ENCODE data around the gene UPK3BL1.
"Not testable (repeated sequence)": the region's sequence is repeated elsewhere in the genome, so short reads cannot be mapped to it uniquely, and the experiment has no call there.

Gene UPK3BL1

DNA sequence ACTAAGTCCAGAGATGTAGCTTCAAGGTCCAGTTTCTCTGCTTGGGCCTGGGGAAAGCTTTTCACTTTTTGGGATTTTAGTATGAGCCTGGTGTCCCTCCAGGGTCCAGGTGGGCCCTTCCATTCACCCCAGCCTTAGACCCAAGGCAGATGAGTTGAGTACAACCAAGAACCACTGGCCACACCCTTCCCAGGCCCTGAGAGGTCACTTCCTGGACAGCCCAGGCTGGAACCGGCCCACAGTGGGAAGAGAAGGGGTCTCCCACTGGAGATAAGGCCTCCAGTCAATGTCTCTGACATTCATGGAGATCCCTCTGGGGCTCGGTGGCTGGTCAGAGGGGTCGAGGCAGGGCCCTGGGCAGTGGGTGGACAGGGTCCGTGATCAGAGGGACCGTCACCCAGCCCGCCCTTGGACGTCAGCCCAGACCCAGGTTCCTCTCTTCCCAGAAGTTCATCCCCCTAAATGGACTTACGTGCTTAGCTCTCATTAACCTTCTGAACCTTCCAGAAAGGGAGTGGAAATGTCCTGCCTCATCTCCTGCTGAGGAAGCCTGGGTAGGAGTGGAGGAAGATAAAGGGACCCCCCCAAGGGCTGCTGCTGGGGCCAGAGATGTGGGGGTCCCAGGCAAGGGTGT is 15.2 kb downstream of the UPK3BL1 start:
- DNase-seq, result not testable (repeated sequence)

DNA sequence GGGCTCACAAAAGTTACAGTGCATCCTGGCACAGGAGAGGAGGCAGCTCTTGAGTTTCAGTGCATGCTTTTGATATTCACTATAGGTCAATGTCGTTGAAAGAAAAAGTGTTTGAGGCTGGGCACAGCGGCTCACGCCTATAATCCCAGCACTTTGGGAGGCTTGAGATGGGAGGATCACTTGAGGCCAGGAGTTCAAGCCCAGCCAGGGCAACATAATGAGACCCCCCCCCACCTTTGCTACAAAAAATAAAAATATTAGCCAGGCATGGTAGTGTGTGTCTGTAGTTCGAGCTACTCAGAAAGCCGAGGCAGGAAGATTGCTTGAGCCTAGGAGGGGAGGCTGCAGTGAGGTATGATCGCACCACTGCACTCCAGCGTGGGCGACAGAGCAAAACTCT is 24.5 kb downstream of the UPK3BL1 start:
- DNase-seq, result not testable (repeated sequence)

GRCh38 chr7:102616507-102617125 is 26.0 kb downstream of the UPK3BL1 start, which contains the start of gene RASA4:
Gene RASA4 (minus strand): TSS chr7:102616756. CDS start chr7:102616689, 67 bp downstream.
- peak; percentile 30 for DNase-seq

GRCh38 chr7:102615930-102616329 is 26.7 kb downstream of the UPK3BL1 start:
- not testable (repeated sequence) for DNase-seq

DNA sequence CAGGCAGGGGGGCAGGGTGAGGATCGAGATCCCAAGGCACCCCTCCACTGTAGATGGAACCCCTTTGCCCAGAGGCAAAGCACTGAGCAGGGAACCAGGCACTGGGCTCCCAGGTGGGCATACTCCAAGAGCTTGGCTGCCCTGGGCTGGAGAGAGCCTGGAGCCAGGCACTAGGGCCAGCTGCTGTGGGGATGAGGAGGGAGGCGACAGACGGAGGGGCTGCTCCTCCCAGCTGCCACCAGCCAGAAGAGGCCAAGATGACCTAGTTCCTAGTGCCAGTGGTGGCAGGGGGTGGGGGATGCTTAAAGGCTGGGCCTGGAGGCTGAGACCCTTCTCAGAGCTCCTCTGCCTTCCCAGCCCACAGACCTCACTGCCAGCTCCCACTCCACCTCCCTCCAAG is 27.7 kb downstream of the UPK3BL1 start:
- not testable (repeated sequence) for DNase-seq

GRCh38 chr7:102614346-102614697 is 28.3 kb downstream of the UPK3BL1 start:
- not testable (repeated sequence) for DNase-seq

DNA sequence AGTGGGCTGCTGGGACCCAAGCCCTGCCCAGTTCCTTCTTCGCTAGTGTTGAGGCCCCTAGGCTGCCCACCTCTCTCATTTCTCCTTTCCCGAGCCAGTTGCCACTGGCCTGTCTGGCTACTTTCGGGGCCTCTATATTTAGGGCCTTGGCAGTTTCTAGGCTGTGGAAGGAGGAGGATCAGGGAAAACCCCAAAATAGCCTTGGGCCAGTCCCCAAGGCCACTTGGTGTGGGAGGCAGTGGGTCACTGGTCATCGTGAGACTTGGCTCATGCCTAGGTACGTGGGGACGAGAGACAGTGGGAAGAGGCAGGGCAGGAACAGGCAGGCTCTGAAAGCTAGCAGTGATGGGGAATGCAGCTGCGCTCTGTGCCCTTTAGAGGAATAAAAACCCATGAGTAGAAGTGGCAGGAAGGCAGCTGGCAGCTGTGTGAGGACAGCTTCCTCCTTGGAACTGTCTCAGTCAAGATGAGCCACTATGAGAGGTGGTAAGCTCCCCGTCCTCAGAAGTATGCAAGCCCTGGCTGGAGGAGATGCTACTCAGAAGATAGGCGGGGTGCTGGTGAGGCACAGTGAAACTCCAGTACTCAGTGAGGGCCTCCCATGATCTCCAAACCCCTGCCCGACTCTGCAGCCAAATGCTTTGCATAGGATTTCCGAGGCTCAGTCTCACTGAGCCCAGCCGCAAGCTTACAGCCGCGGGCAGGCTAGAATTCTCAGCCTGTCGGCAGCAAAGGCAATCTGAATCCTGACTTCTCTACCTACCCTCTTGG is 28.8 kb downstream of the UPK3BL1 start:
- not testable (repeated sequence) for DNase-seq

GRCh38 chr7:102611675-102612325 is 30.8 kb downstream of the UPK3BL1 start:
- DNase-seq, result not testable (repeated sequence)

- not testable (repeated sequence) for DNase-seq
These were observed 31.4 kb downstream of the UPK3BL1 start for GRCh38 chr7:102611013-102611674.

GRCh38 chr7:102610441-102610840 is 32.1 kb downstream of the UPK3BL1 start:
- not testable (repeated sequence) for DNase-seq

DNA sequence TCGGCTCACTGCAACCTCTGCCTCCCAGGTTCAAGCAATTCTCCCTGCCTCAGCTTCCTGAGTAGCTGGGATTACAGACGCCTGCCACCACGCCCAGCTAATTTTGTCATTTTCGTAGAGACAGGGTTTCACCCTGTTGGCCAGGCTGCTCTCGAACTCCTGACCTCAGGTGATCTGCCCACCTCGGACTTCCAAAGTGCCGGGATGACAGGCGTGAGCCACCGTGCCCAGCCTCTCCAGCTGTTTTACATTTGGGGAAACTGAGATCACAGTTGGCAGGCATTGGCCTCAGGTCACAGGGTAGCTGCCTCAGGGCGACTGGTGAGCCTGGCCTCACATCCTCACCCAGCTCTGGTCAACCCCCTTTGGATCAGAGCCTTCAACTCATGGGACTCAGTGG is 32.9 kb downstream of the UPK3BL1 start:
- DNase-seq, result not testable (repeated sequence)

DNA sequence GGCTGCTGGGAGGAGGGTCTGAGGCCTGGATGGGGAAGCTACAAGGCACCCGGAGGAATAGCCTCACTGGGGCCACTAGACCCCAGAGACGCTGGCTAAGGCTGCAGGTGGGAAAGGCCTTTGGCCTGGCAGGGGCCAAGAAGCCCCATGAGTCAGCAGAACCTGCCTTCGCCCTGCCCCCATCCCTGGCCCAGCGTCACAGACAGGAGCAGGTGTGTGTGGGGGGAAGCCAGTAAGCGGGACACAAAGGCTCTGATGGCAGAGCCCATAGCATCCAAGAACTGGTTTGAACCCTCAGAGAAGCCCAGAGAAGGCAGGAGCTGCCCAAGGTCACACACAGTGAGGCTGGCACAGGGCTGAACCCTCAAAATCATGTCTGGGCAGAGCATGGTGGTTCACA is 35.7 kb downstream of the UPK3BL1 start:
- not testable (repeated sequence) for DNase-seq

GRCh38 chr7:102604431-102605145 is 38.0 kb downstream of the UPK3BL1 start:
- DNase-seq, result not testable (repeated sequence)

DNA sequence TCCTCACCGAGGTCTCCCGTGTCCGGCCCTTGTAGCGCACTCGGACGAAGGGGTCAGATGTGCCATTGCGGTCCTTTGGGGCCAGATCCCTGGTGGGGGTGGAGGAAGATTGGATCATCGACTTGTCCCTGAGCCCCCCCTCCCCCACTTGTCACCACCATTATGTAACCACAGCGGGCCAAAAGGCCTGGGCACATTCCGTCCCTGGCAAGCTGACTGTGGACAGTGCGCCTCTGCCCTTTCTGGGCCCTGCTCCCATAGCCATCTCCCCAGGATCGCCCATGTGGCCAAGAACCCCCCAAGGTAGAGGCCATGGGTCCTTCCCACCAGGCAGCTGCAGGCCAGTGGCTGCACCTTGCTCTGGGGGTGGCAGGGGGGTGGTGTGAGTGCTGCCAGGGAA is 40.3 kb downstream of the UPK3BL1 start:
- DNase-seq, result not testable (repeated sequence)

DNA sequence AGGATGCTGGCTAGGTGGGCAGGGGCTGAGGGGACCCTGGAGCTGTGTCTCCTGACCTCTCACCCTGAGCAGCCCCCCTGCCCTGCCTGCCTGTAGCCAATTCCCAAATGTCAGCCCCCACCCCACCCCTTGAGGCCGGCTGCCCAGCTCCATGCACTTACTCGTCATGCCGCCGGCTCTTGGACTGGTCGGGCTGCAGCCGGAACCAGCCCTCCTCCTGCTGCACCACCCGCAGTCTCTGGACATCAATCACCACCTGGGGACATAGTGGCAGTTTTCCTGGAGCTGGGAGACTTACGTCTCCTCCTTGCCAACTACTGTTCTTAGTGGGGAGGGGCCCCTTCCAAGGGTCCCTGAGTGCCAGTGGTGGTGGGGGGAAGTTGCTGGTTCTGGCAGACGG is 42.9 kb downstream of the UPK3BL1 start:
- DNase-seq, result not testable (repeated sequence)

- DNase-seq, result not testable (repeated sequence)
These were observed 46.6 kb downstream of the UPK3BL1 start for GRCh38 chr7:102596036-102596435.

DNA sequence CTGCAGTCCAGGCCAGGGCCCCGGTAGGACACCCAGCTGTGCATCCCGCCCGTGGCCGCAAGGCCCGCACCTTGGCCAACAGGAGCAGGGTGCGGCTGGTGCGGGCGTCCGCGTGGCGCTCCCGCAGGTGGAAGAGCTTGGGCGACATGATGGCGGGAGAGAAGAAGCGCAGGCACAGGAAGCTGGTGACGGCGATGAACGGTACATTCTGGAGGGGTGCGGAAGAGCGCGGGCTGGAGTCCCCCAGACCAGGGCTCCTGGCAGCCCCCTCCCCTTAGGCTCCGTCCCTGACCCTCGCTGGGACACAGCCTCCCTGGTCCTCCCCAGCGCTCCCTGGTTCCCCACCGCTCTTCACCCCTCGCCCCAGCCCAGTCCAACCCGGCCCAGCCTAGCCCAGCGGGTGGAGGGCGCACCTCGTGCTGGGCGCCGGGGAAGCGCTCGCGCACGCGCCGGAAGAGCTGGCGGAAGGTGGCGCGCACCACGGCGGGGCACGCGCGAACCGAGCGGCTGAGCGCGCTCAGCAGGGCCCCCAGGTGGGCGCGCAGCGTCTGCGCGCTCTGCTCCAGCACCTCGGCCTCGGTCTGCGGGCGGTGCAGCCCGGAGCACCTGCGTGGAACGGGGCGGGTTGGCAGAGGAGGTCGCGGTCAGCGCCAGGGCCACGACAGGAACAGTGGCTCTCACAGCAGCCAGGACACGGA is 48.8 kb downstream of the UPK3BL1 start:
- DNase-seq, result not testable (repeated sequence)

DNA sequence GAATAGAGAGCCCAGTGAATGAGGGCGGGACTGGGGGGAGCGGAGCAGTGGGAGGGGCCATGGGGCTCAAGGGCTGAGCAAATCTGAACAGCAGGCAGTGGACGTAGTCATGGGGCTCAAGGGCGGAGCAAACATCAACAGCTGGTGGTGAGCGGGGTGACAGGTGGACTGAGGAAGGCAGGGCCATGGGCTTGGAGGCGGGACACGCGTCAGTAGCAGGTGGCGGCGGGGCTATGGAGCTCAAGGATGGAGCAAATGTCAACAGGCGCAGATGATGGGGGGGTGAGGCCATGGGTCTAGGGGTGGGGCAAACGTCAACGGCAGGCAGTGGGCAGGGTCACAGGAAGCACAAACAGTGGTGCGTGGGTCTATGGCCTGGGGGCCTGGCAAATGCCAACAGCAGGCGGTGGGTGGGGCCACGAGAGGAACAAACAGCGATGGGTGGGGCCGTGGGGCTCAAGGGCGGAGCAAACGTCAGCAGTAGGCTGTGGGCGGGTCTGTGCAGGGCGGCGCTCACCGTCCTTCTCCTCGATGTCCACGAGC is 50.0 kb downstream of the UPK3BL1 start:
- peak; percentile 24 for DNase-seq

DNA sequence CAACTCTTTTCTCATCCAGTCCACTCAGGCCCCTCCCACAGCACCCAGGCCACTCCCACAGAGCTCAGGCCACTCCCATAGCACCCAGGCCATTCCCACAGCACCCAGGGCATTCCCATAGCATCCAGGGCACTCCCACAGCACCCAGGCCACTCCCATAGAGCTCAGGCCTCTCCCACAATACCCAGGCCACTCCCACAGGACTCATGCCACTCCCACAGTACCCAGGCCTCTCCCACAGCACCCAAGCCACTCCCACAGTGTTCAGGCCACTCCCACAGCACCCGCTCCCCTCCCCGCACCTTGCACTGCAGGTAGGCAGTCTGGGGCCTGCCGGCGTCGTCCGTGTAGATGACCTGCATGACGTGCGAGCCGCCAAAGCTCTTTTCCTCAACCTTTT is 52.7 kb downstream of the UPK3BL1 start:
- not testable (repeated sequence) for DNase-seq
